Effector CD4-positive, alpha-beta T cell (primary cell): Measurements from ENCODE around the gene SLC11A1.

Experiments
- DNase-seq: peaks from one replicate; pipeline ENCODE4 v3.0.0-alpha.2; 2020

Gene SLC11A1

DNA sequence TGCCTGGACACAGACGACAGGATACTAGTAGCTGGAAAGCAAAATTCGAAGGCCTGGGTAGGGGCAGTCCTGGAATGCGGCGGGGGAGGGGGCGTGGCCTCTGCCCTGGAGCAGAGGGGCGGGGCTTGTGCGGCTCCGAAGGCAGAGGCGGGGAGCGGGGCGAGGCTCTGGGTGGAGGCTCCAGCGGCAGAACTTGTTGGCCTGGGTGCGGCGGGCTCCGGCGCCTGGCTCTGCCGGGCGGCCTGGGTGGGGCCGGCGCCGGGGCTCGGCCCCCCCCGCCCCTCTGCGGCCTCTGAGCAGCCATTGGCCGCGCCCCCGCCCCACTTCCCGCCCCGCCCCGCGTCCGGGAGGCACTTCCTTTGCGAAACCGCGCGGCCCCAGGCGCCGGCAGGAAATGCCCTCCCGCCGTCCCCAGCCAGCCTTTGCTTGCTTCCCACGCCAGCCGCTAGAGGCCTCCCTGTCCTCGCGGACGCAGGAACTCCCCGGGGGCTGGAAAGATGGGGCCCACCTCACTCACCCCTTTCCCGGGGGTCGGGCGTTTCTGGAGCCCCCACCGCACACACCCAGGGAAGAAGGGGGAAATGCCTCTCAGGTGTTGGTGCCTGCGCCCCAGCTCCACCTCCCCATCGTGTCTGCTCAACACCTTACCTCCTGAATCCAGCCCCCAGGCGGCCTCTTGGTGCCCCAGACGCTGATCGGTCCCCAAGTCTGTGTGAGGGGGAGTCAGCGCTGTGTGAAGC is 24.3 kb downstream of the SLC11A1 start:
- DNase-seq: peak; percentile 84

DNA sequence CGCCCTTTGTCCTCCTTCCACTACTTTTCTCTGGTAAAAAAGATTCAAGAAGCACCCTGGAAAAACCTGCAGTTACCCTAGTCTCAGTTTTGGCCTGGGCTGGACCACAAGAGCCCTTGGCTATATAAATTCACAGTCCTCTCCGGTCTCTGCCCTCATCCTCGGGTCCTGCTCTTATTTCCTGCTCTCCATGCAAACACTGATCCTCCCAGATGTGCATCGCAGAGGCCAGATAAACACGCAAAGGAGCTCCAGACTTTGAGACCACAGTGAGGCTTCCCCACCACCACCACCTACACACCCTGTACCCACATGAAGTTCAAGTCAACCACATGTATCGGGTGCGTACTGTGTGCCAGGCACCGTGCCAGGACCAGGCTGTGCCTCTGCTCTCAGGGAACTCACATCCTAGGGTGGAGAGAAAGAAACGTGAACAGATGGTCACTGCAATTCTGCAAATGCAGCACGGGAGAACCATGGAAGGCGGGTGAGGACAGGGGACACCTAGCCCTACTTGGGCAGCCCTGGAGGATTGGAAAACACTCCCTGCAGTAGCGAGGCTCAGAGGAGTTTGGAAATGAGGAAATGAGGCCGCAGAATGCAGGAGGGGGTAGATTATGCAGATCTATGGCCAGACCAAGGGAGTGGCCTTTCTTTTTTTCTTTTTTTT is 25.0 kb downstream of the SLC11A1 start:
- DNase-seq: peak; percentile 52

DNA sequence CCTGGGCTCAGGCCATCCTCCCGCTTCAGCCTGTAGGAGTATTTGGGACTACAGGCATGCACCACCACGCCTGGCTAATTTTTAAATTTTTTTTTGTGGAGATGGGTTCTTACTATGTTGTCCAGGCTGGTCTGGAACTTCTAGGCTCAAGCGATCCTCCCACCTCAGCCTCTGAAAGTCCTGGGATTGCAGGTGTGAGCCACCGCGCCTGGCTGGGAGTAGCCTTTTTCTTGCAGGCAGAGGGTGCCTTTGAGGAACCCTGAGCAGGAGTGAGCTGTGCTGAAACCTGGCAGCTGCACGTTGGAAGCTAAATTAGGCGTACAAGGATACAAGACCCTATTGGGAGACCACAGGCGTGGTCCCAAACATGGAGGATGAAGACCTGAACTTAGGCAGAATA is 25.6 kb downstream of the SLC11A1 start:
- DNase-seq: no peak

DNA sequence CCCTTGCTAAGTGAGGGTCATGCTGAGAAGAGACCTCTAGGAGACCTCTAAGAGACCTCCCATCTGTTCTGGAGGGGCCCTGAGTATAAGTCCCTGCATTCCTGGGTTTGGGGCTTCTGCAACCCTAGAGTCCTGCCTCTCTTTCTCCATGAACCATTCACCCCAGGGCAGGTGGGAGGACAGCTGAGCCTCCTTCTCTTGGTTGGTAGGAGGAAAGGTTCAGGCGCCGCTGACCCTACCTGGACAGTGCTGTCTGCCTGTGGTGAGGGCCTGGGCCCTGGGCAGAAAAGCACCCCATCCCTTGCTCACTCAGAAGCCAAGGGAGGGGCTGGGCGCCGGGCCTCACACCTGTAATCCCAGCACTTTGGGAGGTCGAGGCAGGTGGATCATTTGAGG is 36.2 kb downstream of the SLC11A1 start:
- no peak for DNase-seq

DNA sequence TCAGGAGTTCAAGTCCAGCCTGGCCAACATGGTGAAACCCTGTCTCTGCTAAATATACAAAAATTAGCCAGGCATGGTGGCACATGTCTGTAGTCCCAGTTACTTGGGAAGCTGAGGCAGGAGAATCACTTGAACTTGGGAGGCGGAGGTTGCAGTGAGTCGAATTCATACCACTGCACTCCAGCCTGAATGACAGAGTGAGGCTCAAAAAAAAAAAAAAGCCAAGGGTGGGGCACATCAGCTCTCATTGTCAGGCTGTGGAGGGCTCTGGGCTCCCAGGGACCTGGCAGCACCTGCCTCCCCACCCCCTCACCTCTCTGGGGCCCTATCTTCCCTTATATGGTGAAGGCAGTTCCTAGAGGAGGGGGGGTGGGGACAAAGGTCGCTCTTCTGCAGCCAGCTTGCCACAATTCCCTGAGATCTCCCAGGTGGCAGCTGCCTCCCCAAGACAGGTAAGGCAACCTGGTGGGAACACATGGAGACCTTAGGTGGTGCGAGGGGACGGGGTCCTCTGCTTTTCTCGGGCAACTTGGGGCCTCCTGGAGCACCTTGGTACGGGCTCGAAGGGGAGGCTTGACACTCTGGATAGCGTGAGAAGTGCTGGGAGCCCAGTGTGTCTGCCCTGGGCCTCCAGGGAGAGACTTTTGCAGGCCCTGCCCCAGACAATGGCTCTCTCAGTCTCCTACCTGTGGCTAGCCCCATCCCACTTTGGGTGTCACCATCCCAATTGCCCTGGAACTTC is 36.8 kb downstream of the SLC11A1 start, which contains the start of gene VIL1:
Gene VIL1 (plus strand): TSS at position 407 of the 742 bp plus-strand sequence. CDS start 4,656 bp downstream, outside the sequence.
- no peak for DNase-seq

DNA sequence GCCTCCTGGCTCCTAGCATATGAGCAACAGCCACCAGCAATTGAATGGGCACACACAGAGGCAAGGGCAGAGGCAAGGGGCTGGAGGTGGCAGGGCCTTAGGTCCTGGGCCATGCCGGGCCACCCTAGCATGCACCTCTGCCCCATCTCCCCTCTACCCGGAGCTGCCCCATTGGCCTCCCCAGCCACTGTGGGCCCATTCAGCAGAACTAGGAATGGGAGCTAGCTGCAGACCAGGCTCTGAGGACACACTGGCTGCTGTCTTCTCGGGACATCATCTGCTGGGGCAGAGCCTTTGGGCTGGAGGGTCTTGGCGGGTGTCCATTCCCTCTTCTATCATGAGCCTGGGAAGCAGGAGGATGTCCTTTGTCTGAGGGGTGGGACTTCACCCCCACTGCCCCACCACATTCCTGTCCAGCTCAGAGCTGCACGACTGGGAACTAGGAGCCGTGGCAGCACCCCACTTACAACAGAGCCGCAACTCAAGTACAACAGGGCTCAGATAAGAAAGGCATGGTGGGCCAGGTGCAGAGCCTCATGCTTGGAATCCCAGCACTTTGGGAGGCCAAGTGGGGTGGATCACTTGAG is 37.6 kb downstream of the SLC11A1 start:
- DNase-seq: no peak

DNA sequence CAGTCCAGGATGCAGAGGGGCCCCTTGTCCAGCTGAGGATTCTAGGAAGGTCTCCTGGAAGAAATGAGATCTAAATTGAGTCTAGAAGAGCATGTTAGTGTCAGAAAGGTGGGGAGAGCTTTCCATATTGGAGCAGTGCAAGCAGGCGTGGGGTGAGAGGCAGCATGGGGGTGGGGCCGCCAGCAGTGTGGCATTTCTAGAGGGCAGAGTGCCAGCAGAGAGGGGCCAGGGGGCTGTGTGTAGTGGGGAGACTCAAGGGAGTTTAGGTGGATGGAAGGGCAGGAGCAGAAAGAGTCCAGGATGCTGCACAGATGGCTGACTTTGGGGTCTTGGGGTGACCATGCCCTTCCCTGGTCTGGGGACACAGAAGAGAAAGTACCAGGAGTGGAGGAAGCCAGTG is 39.0 kb downstream of the SLC11A1 start:
- DNase-seq: no peak

DNA sequence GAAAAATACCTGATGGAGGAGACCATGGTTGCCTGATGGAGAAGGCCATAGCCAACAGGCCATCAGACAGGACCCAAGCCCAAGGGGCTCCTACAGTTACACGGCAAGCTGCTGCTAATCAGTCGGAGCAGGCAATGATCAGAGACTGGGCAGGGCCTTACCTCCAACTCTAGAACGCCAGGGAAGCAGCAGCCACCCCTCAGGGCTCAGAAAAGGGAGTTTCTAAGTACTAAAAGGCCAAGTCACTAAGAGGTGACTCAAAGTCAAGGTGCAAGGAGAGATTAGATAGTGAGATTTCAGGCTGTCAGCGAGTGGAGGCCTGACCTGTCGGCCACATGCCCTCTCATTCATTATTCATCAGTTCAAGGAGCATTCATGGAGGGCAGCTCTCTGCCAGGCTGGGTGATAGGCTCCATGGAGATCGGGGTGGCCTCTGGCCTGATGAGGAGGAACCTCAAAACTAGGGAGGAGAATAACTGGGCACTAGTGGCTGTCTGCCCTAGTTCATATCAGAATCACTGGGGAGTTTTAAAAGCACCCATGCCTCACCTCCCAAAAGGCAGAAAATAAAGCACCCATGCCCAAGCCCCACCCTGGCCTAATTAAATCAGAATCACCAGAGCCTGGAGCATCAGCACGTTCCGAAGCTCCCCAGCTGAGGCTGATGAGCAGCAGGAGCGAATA is 40.5 kb downstream of the SLC11A1 start:
- DNase-seq: no peak

DNA sequence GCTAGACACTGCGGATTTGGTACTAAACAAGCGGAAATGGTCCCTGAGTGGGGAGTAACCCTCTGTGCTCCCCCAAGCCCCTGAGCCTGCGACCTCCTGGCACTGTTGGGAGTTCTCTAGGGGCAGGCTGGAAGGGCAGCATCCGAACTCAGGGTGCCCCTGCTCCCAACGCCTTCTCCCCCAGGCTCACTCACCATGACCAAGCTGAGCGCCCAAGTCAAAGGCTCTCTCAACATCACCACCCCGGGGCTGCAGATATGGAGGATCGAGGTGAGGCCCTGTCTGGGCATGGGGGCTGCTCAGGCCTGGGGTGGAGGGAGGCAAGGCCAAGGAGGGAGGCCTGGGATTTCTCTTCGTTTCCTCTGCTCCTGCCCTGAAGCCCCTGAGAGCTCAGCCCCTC is 41.5 kb downstream of the SLC11A1 start:
- no peak for DNase-seq

DNA sequence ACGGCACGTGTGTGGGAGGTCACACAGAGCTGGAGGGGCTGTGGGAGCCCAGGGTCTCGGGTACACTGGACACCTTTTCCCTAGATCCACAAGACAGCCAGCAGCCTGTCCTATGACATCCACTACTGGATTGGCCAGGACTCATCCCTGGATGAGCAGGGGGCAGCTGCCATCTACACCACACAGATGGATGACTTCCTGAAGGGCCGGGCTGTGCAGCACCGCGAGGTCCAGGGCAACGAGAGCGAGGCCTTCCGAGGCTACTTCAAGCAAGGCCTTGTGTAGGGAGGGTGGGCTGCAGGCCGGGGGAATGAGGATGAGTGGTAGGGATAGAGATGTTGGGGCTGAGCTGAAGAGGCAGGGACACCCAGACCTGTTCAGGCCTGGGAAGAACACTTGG is 43.5 kb downstream of the SLC11A1 start:
- DNase-seq: no peak

DNA sequence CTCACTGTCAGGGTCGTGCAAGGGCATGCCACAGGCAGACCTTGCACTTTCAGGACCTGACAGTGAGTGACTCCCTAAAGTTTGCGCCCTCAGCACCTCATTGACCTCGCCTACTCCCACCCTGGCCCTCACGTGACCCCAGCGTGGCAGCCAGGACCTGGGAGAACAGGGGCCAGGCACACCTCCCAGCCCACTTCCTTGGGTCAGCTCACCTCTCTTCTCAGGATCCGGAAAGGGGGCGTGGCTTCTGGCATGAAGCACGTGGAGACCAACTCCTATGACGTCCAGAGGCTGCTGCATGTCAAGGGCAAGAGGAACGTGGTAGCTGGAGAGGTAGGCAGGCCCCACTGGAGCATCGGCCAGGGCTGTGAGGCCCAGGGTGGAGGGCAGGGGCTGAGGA is 45.7 kb downstream of the SLC11A1 start:
- no peak for DNase-seq

DNA sequence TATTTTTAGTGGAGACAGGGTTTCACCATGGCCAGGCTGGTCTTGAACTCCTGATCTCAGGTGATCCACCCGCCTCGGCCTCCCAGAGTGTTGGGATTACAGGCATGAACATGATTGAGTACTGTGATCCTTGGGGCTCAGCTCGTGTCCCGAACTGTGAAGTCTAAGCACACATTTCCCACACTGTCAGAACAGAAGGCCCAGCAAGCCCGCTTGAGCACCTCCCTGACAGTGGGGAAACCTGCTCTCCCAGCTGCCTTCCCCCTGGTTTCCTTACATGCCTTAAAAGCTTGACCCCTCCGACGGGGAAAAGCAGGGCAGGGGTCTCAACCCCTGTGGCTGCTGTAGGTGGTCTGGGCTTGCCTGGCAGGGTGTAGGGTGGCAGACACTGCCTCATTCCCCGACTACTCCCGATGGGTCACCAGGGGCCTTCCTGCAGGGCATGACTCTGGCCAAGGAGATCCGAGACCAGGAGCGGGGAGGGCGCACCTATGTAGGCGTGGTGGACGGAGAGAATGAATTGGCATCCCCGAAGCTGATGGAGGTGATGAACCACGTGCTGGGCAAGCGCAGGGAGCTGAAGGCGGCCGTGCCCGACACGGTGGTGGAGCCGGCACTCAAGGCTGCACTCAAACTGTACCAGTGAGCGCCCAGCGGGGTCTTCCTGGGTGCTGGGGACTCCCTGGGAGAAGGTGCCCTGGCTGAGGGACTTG is 46.9 kb downstream of the SLC11A1 start:
- DNase-seq: no peak

DNA sequence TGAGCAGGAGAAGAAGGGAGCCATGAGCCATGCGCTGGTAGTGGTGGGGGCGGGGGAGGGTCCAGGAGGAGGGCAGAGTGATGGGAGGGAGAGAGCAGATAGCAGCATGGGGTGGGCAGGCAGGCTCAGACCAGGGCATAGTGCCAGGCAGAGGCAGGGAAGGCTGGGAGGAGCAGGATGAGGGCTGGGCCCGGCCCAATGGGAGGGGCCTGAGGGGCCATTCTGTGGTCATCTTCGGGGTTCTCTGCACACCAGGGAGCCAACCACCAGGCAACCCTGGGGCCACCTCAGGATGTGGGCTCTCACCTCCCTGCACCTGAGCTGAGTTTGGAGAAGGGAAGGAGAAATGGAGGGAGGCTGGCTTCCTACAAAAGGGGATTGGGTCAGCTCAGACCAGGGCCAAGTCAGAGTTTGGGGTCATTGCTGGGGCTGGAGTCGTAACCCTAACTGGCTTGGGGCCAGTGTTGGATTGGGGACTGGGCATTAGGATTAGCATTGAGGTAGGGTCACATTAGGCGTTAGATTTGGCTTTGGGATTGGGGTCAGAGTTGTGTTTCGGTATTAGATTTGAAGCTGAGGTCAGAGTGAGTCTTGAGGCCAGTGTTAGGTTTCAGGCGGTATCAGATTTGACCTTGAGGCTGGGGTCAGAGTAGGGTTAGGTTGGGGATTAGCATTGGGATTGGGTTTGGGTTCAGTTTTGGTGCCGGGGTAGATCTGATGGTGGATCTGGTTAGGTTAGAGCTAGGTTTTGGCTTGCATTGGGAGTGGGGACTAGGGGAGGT is 48.0 kb downstream of the SLC11A1 start:
- DNase-seq: no peak

DNA sequence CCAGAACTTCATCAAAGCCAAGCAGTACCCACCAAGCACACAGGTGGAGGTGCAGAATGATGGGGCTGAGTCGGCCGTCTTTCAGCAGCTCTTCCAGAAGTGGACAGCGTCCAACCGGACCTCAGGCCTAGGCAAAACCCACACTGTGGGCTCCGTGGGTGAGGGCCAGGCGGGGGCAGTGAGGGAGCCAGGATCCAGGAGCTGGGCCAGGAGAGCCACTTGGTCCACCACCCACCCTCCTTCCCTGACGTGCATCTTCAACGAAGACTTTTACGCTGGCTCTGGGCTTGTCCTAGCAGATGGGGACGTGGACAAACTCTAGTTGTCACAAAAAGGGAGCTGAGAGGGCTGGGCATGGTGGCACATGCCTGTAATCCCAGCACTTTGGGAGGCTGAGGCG is 48.6 kb downstream of the SLC11A1 start:
- no peak for DNase-seq

DNA sequence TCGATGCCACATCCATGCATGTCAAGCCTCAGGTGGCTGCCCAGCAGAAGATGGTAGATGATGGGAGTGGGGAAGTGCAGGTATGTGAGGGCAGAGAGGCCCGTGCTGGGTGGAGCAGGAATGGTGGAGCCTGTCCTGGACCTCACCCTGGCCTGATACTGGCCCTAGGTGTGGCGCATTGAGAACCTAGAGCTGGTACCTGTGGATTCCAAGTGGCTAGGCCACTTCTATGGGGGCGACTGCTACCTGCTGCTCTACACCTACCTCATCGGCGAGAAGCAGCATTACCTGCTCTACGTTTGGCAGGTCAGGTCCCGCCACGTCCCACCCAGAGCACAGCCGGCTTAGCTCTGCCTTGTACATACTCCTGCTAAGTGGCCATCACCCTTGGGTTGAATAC is 49.8 kb downstream of the SLC11A1 start:
- DNase-seq: no peak

DNA sequence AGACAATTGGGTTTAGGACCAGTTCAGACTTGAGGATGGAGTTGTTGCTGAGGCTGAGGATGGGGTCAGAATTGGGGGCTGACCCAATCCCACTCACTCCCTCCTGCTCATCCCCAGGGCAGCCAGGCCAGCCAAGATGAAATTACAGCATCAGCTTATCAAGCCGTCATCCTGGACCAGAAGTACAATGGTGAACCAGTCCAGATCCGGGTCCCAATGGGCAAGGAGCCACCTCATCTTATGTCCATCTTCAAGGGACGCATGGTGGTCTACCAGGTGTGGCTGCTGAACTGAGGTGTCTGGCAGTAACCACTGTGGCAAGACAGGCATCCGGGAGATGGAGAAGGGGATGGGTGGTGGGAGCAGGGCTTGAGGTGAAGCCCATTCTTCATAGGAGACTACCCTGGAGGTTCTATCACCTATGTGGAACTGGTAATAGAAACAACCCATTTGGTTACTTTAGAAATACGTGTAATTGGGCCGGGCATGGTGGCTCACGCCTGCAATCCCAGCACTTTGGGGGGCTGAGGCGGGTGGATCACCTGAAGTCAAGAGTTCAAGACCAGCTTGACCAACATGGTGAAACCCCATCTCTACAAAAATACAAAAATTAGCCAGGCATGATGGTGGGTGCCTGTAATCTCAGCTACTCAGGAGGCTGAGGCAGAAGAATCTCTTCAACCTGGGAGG is 50.7 kb downstream of the SLC11A1 start:
- DNase-seq: no peak

DNA sequence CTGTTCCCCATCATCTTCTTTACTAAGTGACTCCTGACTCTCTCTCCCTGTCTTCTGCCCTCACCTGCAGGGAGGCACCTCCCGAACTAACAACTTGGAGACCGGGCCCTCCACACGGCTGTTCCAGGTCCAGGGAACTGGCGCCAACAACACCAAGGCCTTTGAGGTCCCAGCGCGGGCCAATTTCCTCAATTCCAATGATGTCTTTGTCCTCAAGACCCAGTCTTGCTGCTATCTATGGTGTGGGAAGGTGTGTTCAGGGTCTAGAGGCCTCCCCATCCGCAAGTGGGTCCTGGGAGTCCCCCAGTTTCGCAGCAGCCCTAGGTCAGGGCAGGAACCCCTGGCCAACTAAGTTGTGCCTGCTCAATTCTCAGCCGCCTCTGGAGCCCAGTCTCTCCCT is 52.4 kb downstream of the SLC11A1 start:
- DNase-seq: no peak

DNA sequence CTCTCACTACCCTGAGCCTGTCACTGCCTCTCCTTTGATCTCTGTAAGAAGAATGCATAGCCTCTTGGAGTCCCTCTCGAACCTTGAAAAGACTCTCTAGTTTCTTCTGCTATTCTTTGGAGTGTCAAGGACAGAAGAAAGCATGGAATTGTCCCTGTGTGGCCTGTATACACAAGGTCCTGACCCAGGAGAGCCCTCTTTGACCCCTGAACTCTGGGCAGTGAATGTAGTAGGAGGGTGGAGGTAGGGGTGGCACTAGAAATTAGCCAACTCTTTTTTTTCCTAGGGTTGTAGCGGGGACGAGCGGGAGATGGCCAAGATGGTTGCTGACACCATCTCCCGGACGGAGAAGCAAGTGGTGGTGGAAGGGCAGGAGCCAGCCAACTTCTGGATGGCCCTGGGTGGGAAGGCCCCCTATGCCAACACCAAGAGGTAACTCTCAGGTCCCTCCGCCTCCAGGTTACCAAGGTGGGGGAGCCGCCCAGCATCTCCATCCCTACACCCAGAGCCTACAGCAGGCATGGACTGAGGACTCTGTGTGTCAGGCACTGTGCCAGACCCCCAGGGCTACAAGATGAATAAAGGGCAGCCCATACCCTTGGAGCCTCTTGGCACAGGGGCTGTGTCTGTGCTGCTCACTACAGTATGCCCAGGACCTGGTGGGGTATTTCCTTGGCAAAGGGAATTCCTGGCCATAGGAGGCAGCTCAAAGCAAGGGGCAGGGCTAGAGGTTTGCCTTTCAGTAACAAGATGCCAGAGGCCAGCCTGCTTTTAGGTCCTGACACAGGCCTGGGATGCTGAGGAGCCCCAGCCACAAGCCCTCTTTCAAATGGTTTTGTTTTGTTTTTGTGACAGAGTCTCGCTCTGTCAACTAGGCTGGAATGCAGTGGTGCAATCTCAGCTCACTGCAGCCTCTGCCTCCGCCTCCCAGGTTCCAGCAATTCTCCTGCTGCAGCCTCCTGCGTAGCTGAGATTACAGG is 53.2 kb downstream of the SLC11A1 start:
- DNase-seq: no peak

DNA sequence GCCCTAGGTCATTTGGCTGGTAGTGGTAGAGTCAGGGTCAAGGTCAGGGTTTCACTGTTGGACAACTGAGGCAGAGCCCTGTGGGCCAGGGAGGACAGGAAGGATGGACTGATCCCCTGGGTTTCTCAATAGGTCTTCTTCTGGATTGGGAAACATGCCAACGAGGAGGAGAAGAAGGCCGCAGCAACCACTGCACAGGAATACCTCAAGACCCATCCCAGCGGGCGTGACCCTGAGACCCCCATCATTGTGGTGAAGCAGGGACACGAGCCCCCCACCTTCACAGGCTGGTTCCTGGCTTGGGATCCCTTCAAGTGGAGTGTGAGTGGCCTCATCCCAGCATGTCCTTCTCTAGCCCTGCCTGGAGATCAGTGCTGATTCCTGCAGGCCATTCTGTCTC is 54.9 kb downstream of the SLC11A1 start:
- no peak for DNase-seq
